Osteoblast (primary cell): ENCODE results near the gene TACR1. TPM values are rescaled to one million over a fixed set of nuclear protein-coding genes. Genes with fewer than 3 reads are reported as not detected.
A peak's percentile ranks its signal among the peaks of the same experiment; 100 is the strongest.

ENCODE experiments used
- DNase-seq: peaks from one replicate; pipeline ENCODE4 v3.0.0; 2011; ENCODE audit warnings: low spot score, mixed read lengths; ENCODE audit not compliant: insufficient read length; ENCODE audit errors: missing footprints
- H2AFZ ChIP-seq: 2 replicates; pipeline ENCODE4 v1.6.0; 2011; ENCODE audit warnings: mild to moderate bottlenecking, low read length
- H3K27ac ChIP-seq: 2 replicates; pipeline ENCODE4 v1.5.1; 2011; ENCODE audit warnings: mild to moderate bottlenecking, low read depth, low read length, moderate library complexity
- H3K27me3 ChIP-seq: 2 replicates; pipeline ENCODE4 v1.6.0; 2012; ENCODE audit warnings: mild to moderate bottlenecking, control low read depth, inconsistent platforms, low read length, moderate library complexity; ENCODE audit not compliant: insufficient read depth
- H3K36me3 ChIP-seq: 2 replicates; pipeline ENCODE4 v1.5.1; 2011; ENCODE audit warnings: mild to moderate bottlenecking, low read length, control low read depth, moderate library complexity; ENCODE audit not compliant: insufficient read depth
- H3K4me1 ChIP-seq: 2 replicates; pipeline ENCODE4 v1.5.1; 2011; ENCODE audit warnings: mild to moderate bottlenecking, low read length, control low read depth, moderate library complexity; ENCODE audit not compliant: insufficient read depth
- H3K4me2 ChIP-seq: 2 replicates; pipeline ENCODE4 v1.6.0; 2011; ENCODE audit warnings: mild to moderate bottlenecking, low read length; ENCODE audit not compliant: insufficient read depth
- H3K4me3 ChIP-seq: fragments of 200-600 bp; sonication (generic); 3 replicates; pipeline ENCODE4 v1.5.1; 2012; ENCODE audit warnings: mild to moderate bottlenecking, low read length, inconsistent platforms; ENCODE audit not compliant: insufficient read depth
- H3K79me2 ChIP-seq: 2 replicates; pipeline ENCODE4 v1.6.0; 2012; ENCODE audit warnings: mild to moderate bottlenecking, low read length, control low read depth, inconsistent platforms; ENCODE audit not compliant: insufficient read depth
- H3K9me3 ChIP-seq: 2 replicates; pipeline ENCODE4 v1.5.1; 2011; ENCODE audit warnings: low read depth, low read length, control low read depth
- H4K20me1 ChIP-seq: 2 replicates; pipeline ENCODE4 v1.6.0; 2012; ENCODE audit warnings: mild to moderate bottlenecking, low read length, control low read depth; ENCODE audit not compliant: insufficient read depth
- CTCF ChIP-seq: IDR thresholded peaks from 2 replicates; pipeline ENCODE4 v1.5.1; 2011; ENCODE audit warnings: mild to moderate bottlenecking, low read depth, low read length, moderate library complexity; ENCODE audit errors: extremely low read depth
- total RNA-seq: library from RNA; depleted of rRNA; stranded (reverse); fragments of >200 nt; gene quantifications from 2 replicates; pipeline ENCODE4 v1.2.3, GENCODE V29; 2012

The TACR1 gene
- total RNA-seq, 1 donor = under 0.01 TPM

GRCh38 chr2:75226617-75227016 lies 27.3 kb upstream of the TACR1 start:
- no peak for TF ChIP-seq CTCF
- Histone ChIP-seq H3K79me2 (no peaks in the 10 kb centered on the region), H3K9me3 (no peaks in the 10 kb centered on the region), H3K36me3 (no peaks in the 10 kb centered on the region), H3K27me3 (no peaks in the 10 kb centered on the region), H3K27ac (no peak overlapping the region), H4K20me1 (no peaks in the 10 kb centered on the region), H3K4me1 (peaks cover 10% of the 10 kb centered on the region), H3K4me2 (no peak overlapping the region), H2AFZ (no peak overlapping the region), H3K4me3 (no peak overlapping the region)
- no peak for DNase-seq

- no peak overlapping the region for H2AFZ ChIP-seq
- no peaks in the 10 kb centered on the region for H3K79me2 ChIP-seq
- no peaks in the 10 kb centered on the region for H3K36me3 ChIP-seq
- H3K4me3 ChIP-seq = no peak overlapping the region
- no peak overlapping the region for H3K27ac ChIP-seq
- H3K9me3 ChIP-seq = no peaks in the 10 kb centered on the region
- no peak overlapping the region for H3K4me2 ChIP-seq
- H4K20me1 ChIP-seq = no peaks in the 10 kb centered on the region
- DNase-seq = no peak
- H3K27me3 ChIP-seq = no peaks in the 10 kb centered on the region
- H3K4me1 ChIP-seq = peaks cover 10% of the 10 kb centered on the region
- no peak for TF ChIP-seq CTCF
Measured at GRCh38 chr2:75226099-75226498, 26.8 kb upstream of the TACR1 start.

- Histone ChIP-seq H3K4me3 (no peak overlapping the region), H3K36me3 (no peaks in the 10 kb centered on the region), H3K4me1 (peaks cover 10% of the 10 kb centered on the region), H3K27me3 (no peaks in the 10 kb centered on the region), H3K27ac (no peak overlapping the region), H3K79me2 (no peaks in the 10 kb centered on the region), H4K20me1 (no peaks in the 10 kb centered on the region), H3K4me2 (no peak overlapping the region), H2AFZ (no peak overlapping the region), H3K9me3 (no peaks in the 10 kb centered on the region)
- no peak for TF ChIP-seq CTCF
- DNase-seq = no peak
Measured at GRCh38 chr2:75224636-75225094, 25.3 kb upstream of the TACR1 start.

GRCh38 chr2:75222527-75222926 lies 23.2 kb upstream of the TACR1 start:
- peaks cover 10% of the 10 kb centered on the region for H3K4me1 ChIP-seq
- no peaks in the 10 kb centered on the region for H3K27me3 ChIP-seq
- H3K4me2 ChIP-seq = no peak overlapping the region
- TF ChIP-seq CTCF = no peak
- no peak overlapping the region for H3K4me3 ChIP-seq
- H2AFZ ChIP-seq = peak overlapping the region; percentile 33
- H4K20me1 ChIP-seq = no peaks in the 10 kb centered on the region
- no peak for DNase-seq
- H3K9me3 ChIP-seq = no peaks in the 10 kb centered on the region
- no peaks in the 10 kb centered on the region for H3K36me3 ChIP-seq
- no peak overlapping the region for H3K27ac ChIP-seq
- no peaks in the 10 kb centered on the region for H3K79me2 ChIP-seq
